Pons (tissue), 1 donor: Measurements from ENCODE around the gene SCYL1.

Source experiments
- DNase-seq: peaks from one replicate; pipeline ENCODE4 v3.0.0-alpha.2; 2016; ENCODE audit warnings: low spot score

SCYL1 gene

DNA sequence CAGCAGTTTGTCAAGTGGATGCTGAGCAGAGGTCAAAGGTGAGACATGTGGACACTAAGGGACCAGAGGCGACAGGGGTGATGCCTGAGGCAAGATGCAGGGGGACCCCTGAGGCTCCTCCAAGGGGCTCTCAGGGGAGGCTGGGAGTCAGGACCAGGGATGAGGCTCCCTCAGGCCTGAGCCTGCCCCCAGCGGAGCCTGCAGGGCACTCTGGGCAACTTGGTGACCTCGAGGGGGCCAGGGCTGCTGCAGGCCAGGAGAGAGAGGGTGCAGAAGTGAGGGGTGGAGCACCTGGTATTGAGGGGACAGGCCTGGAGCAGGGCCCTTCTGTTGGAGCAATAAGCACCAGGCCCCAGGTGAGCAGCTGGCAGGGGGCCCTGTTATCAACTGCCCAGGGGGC lies 57.0 kb downstream of the SCYL1 start:
- no peak for DNase-seq

DNA sequence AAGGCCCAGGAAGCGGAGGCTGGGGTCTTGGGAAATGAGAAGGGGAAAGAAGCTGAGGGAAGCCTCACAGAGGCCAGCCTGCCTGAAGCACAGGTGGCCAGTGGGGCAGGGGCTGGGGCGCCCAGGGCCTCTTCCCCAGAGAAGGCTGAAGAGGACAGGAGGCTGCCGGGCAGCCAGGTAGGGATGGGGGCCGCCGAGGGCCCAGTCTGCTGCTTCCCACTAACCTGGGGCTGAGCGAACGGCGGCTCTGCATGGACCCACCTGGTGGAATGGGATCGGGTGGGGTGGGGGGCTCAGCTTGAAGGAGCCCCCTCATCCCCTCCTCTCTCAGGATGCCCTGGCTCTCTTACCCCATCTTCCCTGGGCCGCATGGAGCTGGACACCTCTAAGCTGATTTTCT lies 58.7 kb downstream of the SCYL1 start:
- no peak for DNase-seq

DNA sequence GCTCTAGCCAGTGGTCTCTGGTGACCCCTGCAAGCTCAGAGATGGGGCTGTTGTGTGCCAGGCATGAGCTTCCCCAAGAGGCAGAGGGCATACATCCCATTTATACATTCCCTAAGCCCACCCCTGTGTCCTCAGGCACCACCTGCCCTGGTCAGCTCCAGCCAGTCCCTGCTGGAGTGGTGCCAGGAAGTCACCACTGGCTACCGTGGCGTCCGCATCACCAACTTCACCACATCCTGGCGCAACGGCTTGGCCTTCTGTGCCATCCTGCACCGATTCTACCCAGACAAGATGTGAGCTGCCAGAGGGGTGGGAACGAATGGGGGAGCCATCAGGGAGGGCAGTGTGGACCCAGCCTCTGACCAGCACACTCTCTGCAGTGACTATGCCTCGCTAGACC lies 59.2 kb downstream of the SCYL1 start:
- DNase-seq = no peak

DNA sequence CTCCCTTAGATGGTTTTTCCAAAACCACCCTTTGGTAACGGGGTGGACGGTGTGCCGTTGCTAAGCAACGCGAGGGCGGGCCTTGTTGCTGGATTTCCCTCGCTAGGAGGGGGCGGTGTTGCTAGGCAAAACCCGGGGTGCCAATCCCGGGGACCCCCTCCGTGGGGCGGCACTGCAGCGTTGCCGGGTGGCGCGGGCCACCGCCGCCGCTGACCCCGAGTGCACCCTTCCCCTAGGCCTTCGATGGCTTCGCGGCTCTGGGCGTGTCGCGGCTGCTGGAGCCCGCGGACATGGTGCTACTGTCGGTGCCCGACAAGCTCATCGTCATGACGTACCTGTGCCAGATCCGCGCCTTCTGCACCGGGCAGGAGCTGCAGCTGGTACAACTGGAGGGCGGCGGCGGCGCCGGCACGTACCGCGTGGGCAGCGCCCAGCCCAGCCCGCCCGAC lies 59.9 kb downstream of the SCYL1 start:
- no peak for DNase-seq

DNA sequence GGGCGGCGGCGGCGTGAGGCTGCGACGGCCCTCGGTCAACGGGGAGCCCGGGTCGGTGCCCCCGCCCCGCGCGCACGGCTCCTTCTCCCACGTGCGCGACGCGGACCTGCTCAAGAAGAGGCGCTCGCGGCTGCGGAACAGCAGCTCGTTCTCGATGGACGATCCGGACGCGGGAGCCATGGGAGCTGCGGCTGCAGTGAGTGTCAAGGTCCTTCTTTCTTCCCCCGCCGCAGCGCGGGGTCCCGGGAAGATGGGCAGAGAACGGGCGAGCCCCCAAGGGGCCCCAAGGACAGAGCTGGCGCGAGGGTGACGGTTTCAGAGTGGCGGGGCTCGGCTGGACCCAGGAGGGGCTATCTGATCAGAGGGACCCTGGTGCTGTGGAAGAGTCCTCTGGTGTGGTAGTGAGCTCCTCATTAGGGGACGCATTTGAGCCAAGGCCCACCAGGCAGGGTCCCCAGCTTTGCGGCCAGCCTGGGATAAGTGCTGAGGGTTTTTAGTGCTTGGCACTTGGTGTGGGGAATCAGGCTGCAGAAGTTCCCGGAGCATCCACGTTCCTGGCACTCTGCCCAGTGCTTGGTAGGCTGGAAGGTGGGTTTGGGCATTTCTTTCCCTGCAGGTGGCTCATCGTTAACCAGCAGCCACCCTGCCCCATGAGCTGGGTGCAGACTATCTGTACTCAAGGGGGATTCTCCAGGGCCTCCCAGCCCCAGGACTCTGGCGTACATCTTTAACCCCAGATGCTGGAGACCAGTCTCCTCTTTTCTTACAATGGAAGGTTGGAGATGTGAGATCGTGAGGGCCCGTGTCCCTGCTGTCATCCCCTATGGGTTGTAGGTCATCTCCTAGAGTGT lies 60.7 kb downstream of the SCYL1 start:
- no peak for DNase-seq

DNA sequence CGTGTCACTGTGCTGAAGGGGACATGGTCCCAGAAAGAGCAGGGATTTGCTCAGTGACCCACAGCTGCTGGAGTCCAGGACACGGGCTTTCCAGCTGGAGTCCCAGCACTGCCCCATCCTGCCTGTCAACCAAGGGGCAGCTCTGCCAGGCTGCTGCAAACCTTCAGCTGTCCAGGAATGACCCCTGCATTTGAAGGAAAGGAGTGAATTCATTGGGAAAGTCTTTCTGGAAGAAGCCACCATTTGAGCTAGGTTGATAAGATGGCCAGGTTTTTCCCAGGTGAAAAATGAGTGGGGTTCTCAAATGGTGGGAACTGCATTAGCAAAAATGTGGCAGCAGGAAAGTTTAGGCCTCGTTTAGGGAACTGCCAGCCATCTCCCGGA lies 61.4 kb downstream of the SCYL1 start:
- no peak for DNase-seq

DNA sequence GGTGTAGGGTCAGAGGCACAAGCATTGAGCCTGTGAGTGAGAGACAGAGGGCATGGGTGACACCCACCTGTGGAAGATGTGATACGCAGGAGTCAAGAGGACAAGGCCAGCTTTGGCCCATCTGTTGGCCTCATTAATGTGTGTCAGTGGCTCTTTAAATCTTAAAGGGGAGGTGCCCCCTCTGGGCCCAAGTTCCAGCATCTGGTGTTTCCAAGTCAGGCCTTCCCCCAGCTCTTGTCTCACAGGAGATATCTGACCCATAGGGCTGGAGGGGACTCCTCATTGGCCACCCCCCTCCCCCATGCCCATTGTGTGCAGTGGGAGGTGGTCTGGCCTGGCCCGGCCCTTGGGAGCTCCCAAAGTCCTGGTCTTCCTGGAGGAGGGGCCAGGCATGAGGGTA lies 61.8 kb downstream of the SCYL1 start:
- no peak for DNase-seq
